HG02970 (cell line): ENCODE results near the gene TSC2.

Experiments
- ATAC-seq: cut with Tn5 transposase; IDR thresholded peaks from one replicate; pipeline ENCODE4 v1.9.1; 2021; ENCODE audit warnings: mild to moderate bottlenecking, moderate library complexity, moderate number of reproducible peaks; ENCODE audit not compliant: unreplicated experiment, low FRiP score

Gene TSC2

DNA sequence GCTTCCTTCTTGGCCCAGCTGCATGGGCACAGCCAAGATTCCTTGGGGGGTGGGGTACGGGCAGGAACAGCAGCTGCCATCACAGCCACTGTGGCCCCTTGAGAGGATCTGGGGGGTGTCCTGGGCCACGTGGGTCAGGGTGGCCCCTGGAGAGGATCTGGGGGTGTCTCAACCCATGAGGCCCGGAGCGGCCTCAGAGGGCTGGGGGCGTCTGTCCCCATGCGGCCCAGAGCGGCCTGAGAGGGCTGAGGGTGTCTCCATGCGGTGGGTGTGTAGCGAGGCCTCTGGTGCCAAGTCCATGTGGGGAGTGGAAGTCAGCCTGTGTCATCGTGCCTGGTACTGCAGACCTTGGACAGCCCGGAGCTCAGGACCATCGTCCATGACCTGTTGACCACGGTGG, 13.7 kb downstream of the TSC2 start:
- ATAC-seq, result no peak

DNA sequence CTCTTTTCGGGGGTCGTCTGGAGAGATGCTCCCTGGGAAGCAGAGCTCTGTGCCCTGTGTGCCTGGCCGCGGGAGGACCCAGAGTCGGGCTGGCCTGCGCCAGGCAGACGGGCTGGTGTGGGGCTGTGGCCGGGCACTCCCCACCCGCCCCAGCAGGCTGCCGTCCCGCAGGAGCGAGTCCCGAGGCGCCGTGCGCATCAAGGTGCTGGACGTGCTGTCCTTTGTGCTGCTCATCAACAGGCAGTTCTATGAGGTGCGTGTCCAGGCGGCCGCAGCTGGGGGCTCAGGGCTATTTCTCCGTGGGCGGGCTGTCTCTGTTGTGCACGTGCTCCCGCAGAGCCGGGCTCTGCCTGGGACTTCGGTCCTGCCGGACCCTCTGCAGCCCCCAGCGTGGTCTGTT, 15.0 kb downstream of the TSC2 start:
- ATAC-seq, result no peak

DNA sequence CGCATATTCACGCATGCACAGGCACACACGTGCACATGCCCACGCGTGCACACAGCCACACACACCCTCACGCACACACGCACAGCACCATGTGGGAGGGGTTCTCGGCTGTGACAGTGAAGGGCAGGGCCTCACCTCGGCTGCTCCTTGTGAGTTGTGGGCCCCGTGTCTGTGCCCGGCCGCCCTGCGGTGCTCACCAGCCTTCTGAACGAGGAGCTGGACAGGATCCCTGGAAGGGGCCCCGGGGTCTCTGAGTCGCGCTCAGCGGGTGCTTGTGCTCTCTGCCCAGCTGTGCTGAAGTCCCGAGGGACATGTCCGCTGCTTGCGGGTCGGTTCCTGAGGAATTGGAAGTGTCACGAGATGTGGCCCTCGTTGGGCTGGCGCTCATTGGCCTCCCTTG, 16.1 kb downstream of the TSC2 start:
- ATAC-seq, result no peak

DNA sequence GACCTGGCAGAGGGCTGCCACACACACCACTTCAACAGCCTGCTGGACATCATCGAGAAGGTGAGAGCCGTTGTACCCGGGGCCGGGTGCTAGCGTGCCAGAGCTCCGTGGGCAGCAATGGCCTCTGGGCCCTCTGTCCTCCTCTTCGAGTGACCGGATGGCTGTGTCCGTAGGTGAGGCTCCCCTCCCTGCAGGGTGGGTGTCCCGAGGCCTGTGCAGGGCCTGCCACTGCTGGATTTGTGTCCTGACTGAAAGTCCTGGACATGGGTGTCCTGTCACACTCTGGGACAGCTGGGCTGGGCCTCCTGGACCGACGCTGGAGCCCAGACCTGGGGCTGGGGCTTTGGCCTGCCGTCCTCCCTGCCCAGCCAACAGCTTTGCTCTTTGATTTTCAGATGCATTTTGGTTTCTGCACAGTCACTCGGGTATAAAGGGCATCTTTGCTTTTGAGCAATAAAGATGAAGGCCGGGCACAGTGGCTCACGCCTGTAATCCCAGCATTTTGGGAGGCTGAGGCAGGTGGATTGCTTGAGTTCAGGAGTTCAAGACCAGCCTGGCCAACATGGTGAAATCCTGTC, 16.7 kb downstream of the TSC2 start:
- no peak for ATAC-seq

DNA sequence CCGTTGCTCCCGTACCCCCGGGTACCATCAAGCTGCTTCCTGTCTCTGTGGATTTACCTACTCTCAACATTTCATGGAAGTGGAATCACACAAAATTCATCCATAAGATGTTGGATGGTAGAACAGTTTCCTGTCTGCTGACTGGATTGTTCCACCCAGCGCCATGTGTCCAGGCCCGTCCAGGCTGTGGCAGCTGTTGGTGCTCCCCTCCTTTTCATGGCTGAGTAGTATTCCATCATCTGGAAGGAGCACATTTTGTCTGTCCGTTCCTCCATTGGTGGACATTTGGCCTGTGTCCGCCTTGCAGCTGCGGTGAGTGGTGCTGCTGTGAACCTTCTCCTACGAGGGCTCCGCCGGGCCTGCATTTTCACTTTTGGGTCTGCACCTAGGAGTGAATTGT, 18.4 kb downstream of the TSC2 start:
- no peak for ATAC-seq

DNA sequence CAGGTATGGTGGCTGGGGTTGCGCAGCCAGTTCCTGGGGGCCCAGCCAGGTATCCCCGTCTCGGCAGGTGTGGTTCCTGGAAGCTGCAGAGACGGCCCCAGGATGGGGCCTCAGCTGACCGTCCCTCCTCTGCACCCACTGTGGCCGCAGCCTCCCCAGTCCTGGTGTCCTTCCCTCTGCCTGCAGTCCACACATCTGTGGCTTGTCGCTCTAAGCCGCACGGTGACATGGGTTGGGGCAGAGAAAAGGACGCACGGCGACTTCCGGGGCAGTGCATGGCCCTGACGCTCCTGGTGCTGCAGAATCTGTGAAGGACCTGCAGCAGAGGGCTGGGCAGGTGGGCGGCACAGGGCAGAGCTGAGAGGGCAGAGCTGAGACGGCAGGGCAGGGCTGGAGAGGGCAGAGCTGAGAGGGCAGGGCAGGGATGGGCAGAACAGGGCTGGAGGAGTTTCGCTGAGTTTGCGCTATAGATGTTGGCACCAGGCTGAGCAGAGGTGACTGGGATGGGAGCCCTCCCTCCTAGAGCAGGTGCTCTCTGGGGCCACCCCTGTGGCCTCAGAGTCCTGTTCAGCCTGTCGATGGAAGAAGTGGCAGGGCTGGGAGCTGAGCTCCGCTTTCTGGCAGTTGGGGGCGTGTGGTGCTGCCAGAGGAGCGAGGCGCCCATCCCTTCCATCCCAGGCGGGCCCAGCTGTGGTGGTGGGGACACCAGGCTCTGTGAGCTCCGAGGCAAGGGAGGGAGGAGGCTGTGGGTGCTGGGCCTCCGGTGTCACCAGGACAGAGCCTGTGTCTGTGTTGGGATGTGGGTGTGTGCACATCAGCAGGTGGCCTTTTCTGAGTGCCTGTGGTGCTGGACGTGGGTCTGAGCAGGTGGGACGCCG, 23.0 kb downstream of the TSC2 start:
- no peak for ATAC-seq

DNA sequence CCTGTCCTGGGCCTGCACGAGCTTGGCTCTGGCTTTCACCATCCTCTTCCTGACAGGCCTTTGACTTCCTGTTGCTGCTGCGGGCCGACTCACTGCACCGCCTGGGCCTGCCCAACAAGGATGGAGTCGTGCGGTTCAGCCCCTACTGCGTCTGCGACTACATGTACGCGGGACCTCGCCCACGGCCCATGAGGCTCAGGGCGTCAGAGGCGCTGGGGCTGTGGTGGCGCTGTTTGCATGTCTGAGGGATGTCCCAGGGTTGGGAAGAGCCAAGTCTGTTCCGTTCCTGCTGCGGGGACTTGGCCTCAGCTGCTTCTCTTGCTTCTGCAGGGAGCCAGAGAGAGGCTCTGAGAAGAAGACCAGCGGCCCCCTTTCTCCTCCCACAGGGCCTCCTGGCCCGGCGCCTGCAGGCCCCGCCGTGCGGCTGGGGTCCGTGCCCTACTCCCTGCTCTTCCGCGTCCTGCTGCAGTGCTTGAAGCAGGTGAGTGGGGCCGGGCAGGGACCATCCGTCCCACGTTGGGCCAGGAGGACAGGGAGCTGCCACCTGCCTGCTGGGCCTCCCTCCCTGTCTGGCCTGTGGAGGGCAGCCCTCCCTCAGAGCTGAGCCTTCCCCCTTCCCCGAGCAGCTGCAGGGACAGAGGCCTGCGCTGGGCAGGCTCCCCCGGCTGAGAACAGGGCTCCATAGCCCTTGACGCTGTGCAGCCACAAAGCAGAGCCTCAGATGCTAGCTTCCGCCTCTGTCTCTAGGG, 23.8 kb downstream of the TSC2 start:
- ATAC-seq, result no peak

DNA sequence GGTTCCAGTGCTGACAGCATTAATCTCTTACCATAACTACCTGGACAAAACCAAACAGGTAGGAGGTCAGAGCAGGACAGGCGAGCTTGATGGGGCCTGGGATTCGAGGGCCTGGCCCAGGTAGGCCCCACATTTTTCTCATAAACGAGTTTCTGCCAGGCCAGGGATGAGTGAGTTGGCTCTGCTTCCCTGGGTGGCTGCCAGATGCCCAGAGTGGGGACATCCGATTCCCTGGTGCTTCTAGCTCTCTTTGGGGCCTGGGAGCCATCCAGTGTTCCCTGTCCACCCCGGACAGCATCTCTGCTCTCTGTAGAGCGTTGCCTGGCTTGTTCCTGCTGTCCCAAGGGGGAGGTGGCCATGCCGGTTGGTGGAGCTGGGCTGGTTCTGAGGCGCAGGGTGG, 25.1 kb downstream of the TSC2 start:
- ATAC-seq, result no peak

DNA sequence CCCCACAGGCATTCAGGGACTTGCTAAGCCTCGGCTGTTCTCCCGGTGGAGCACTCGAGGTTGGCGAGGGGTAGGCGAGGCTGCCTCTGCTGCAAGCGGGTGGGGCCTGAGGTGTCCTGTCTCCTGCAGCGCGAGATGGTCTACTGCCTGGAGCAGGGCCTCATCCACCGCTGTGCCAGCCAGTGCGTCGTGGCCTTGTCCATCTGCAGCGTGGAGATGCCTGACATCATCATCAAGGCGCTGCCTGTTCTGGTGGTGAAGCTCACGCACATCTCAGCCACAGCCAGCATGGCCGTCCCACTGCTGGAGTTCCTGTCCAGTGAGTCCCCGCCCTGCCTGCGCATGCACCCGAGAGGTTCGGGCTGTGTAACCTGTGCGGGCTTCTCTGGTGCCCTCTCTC, 26.3 kb downstream of the TSC2 start:
- ATAC-seq, result no peak

DNA sequence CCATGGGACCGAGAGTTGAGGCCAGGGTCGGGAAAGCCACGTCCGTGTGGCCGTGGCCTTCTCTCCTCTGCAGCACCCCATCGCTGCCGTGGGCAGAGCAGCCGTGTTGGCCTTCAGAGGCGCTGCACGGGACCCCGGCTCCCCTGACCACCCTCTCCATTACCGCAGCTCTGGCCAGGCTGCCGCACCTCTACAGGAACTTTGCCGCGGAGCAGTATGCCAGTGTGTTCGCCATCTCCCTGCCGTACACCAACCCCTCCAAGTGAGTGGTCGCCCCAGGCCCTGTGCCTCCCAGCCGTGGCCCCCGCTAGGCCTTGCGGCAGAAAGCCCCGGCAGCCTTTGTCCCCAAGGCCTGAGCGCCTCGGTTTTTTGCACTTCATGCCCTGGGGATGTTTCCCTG, 27.8 kb downstream of the TSC2 start:
- ATAC-seq, result no peak

DNA sequence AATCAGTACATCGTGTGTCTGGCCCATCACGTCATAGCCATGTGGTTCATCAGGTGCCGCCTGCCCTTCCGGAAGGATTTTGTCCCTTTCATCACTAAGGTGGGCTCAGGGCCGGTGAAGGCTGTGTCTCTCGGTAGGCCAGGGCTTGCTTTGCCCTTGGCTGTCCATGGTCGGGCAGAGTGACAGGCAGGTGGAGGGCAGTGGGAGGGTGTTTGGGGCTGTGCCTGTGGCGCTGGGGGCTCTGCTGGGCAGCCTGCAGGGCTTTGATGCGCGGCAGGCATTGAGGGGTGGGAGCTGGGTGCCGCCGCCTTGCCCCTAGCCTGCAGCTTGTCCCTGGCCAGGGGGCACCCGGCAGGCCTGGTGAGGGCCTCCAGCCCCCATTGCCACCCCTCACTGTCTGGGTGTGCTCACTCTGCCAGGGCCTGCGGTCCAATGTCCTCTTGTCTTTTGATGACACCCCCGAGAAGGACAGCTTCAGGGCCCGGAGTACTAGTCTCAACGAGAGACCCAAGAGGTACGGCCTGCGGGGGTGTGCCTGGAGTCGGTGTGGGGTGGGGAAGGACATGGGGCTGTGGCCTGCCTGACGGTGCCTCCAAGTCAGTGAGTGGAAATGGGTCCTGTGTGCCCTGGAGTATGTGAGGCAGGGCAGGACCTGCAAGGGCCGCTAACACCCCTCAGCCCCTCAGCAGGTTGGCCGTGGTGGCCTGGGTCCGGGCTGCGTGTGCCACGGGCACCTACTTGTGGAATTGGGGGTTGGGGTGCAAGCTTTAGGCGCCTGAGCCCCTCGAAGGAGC, 28.5 kb downstream of the TSC2 start:
- no peak for ATAC-seq

DNA sequence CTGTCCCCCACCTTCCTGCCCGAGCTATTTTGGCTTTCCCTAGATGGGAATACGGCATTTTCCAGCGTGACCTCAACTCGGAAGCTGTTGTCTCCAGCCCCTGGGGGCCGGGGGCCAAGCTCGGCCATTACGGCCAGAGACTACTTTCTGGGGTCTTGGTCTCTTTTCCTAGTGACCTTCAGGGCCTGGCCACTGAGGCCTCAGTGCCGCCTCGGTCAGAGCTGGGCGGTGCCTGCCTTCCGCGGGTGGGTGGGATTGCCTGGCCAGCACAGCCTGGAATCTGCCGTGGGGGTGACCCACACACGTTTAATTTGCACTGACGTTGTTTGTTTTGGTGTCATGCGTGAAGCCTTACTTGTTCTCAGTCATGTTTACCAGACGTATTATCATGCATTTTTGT, 29.2 kb downstream of the TSC2 start:
- ATAC-seq, result no peak

DNA sequence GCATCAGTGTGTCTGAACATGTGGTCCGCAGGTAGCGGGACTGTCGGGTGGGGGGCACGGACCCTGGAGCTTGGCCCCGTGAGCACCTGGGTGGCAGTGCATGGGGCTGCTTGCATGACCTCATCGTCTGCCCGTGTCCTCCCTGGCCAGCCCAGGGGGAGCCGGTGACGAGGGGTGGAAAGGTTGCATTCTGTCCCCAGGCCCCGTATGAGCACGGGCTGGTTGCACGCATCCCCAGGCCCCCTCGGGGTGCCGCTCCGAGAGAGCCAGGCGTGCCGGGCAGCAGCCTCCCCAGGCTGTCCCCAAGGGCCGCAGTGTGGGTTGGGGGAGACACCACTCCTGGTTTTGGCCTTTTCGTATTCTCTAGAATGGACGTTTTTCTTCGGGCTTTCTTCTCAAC, 29.9 kb downstream of the TSC2 start:
- ATAC-seq, result no peak

DNA sequence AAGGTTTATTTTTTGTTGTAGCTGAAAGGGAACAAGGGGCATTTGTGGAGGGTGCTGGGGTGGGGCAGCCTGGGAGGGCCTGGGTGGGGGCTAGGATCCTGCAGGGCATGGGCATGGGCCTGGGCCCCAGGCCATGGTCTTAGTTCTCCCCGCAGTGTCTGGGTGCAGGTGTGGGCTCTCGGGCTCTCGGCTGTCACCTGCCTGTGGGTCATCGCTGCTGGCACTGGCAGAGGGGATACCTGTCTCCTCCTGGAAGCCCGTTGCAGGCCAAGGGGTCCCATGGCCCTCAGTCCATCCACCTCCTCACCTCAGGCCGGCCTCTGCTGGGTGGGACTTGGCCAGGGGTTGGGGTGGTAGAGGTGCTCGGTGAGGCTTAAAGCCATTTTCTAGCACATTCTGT, 30.3 kb downstream of the TSC2 start:
- no peak for ATAC-seq

DNA sequence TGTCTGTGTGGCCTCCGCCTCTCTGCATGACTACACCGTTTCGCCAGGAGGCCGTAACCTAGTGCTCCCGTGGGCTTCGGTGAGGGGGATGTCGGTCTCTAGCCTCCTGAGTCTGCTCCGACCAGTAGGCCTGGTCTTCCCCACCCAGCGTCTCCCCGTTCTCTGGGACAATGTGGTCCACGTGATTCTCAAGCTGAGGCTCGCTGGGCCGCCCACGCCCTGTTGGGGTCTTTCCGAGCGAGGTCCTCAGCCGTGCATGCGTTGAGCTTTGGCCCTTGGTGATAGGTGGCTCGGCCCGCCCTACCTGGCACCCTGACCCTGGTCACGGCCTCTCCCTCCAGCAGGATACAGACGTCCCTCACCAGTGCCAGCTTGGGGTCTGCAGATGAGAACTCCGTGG, 30.9 kb downstream of the TSC2 start:
- ATAC-seq, result no peak

DNA sequence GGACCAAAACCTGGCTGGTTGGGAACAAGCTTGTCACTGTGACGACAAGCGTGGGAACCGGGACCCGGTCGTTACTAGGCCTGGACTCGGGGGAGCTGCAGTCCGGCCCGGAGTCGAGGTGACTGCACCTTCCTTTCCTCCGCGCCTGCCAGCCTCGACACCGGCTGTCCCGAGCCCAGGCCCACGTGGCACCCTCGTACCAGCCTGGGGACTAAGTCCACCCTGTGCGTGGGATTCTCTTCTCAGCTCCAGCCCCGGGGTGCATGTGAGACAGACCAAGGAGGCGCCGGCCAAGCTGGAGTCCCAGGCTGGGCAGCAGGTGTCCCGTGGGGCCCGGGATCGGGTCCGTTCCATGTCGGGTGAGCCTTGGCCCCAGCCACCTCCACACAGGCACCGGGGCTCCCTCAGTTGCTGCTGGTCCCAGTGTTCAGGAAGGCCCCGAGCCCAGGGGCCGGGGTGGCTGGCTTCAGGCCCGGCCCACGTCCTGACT, 31.6 kb downstream of the TSC2 start:
- ATAC-seq, result no peak

DNA sequence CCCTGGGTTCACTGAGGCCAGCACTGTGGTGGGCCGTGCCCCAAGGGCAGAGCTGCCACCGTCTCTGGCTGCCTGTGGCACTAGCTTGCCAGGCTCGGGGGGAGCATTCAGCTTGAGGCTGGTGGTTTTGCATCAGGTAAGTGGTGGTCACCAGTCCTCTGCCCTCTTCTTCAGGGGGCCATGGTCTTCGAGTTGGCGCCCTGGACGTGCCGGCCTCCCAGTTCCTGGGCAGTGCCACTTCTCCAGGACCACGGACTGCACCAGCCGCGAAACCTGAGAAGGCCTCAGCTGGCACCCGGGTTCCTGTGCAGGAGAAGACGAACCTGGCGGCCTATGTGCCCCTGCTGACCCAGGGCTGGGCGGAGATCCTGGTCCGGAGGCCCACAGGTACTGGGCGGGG, 32.2 kb downstream of the TSC2 start:
- no peak for ATAC-seq

DNA sequence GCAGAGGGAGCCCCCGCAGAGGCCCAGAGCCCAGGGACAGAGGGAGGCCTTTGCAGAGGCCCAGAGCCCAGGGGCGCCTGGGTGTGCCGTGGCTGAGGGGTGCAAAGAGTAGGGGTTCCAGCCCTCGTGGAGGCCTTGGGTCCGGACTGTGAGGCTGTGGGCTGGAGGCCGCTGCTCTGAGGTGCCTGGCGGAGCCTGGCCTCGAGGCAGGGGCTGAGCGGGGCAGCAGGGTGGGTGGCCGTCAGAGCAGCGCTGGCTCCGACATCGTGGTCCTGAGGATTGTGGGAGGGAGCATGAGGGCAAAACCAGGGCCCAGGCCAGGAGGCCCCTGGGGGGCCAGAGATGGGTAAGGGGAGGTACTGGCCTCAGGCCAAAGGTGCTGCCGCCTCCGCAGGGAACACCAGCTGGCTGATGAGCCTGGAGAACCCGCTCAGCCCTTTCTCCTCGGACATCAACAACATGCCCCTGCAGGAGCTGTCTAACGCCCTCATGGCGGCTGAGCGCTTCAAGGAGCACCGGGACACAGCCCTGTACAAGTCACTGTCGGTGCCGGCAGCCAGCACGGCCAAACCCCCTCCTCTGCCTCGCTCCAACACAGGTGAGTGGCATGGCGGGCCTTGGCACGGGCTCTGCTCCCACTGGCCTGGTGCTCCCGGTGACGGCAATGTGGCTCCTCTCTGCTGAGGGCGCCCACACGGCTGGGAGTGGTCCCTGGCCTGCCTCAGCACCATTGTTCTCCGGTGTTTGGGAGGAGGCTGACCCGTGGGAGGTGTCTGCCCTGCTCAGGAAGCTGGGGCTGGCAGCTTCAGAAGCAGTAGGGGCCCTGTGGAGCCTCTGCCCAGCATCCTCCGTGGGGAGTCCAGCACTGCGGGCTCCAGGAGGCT, 33.7 kb downstream of the TSC2 start:
- no peak for ATAC-seq

DNA sequence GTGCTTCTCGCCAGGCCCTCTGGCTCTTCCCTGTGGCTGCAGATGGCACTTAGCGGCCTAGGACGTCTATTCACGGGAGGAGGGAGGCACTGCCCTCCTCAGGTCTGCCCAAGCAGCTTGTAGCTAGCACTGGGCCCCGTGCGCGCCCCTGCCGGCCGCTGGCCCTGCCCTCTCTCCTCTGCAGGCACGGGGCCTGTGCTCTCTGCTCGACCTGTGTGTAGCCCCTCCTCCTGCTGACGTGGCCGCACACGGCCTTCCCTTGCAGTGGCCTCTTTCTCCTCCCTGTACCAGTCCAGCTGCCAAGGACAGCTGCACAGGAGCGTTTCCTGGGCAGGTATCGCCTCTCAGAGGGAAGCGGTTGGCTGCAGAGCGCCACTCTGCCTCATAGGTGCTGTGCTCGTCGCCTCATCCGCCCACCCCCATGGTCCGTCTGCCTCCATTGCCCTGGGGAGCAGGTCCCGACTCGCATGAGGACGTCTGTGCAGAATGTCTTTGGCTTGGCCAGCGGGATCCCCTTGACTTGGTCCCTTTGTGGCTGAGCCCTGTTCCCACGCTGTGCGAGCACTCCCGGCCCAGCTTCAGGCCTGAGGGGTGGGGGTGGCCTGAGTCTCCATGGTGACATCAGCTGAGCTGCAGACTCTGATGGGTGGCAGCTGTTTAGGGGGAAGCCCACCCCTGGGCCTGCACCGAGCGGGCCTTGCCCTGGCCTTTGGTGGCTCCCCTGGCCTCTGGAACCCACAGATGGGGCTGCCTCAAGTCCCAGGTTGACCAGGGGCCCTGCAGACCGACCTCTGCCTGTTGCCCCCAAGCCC, 34.6 kb downstream of the TSC2 start:
- ATAC-seq, result no peak
